DND-41 (cell line): ENCODE results near the gene RETN.

Source experiments
- ATAC-seq: fragments of 200-7000 bp; cut with Tn5 transposase; 3 replicates; pipeline ENCODE4 v1.9.1; 2021; ENCODE audit warnings: low read depth; ENCODE audit not compliant: insufficient read depth
- DNase-seq: peaks from one replicate; pipeline ENCODE4 v3.0.0-alpha.2; 2020
- H2AFZ ChIP-seq: 2 replicates; pipeline ENCODE4 v1.6.0; 2012; ENCODE audit warnings: low read depth, low read length
- H3K27ac ChIP-seq: 2 replicates; pipeline ENCODE4 v1.5.1; 2012; ENCODE audit warnings: low read length, inconsistent platforms
- H3K27me3 ChIP-seq: fragments of 200-600 bp; sonication (generic); 2 replicates; pipeline ENCODE4 v1.6.0; 2012; ENCODE audit warnings: low read length, mild to moderate bottlenecking, inconsistent platforms; ENCODE audit not compliant: insufficient read depth, poor library complexity
- H3K36me3 ChIP-seq: 2 replicates; pipeline ENCODE4 v1.5.1; 2012; ENCODE audit warnings: low read length, inconsistent platforms; ENCODE audit not compliant: insufficient read depth
- H3K4me1 ChIP-seq: 2 replicates; pipeline ENCODE4 v1.5.1; 2012; ENCODE audit warnings: mild to moderate bottlenecking, low read length; ENCODE audit not compliant: insufficient read depth
- H3K4me2 ChIP-seq: 2 replicates; pipeline ENCODE4 v1.6.0; 2012; ENCODE audit warnings: mild to moderate bottlenecking, moderate library complexity, low read length, inconsistent platforms; ENCODE audit not compliant: insufficient read depth
- H3K4me3 ChIP-seq, 2 experiments: fragments of 200-600 bp in 1 of 2; shearing (Covaris generic) in 1 of 2; 2 replicates each; pipeline ENCODE4 v1.5.1; 2012 to 2016; ENCODE audit warnings: inconsistent platforms in 2 of 2, low read length in 2 of 2, mild to moderate bottlenecking in 2 of 2, low read depth in 1 of 2, moderate library complexity in 1 of 2
- H3K79me2 ChIP-seq: 2 replicates; pipeline ENCODE4 v1.6.0; 2012; ENCODE audit warnings: low read length, inconsistent platforms; ENCODE audit not compliant: insufficient read depth
- H3K9ac ChIP-seq: 2 replicates; pipeline ENCODE4 v1.6.0; 2012; ENCODE audit warnings: low read depth, mild to moderate bottlenecking, inconsistent platforms, low read length, moderate library complexity
- H3K9me3 ChIP-seq: 2 replicates; pipeline ENCODE4 v1.5.1; 2012; ENCODE audit warnings: low read length, moderate library complexity, mild to moderate bottlenecking, inconsistent platforms; ENCODE audit not compliant: insufficient read depth, severe bottlenecking
- H4K20me1 ChIP-seq: 2 replicates; pipeline ENCODE4 v1.6.0; 2012; ENCODE audit warnings: low read length; ENCODE audit not compliant: insufficient read depth
- EZH2 ChIP-seq: IDR thresholded peaks from 3 replicates; pipeline ENCODE4 v1.6.1; 2012; ENCODE audit warnings: borderline replicate concordance, low read depth, mild to moderate bottlenecking, moderate library complexity, low read length, inconsistent platforms; ENCODE audit not compliant: severe bottlenecking
- TF ChIP-seq, protein P1 (sequence below): IDR thresholded peaks from 2 replicates; pipeline ENCODE4 v1.5.1; 2012; ENCODE audit warnings: borderline replicate concordance, low read length, moderate library complexity, mild to moderate bottlenecking; ENCODE audit not compliant: poor library complexity, severe bottlenecking; ENCODE audit errors: extremely low read depth

Gene RETN

GRCh38 chr19:7648265-7649014, 20.4 kb upstream of the RETN start:
- H3K27ac ChIP-seq, result no peak overlapping the region
- H3K36me3 ChIP-seq, result no peaks in the 10 kb centered on the region
- TF ChIP-seq EZH2, result no peak
- TF ChIP-seq, protein P1, sequence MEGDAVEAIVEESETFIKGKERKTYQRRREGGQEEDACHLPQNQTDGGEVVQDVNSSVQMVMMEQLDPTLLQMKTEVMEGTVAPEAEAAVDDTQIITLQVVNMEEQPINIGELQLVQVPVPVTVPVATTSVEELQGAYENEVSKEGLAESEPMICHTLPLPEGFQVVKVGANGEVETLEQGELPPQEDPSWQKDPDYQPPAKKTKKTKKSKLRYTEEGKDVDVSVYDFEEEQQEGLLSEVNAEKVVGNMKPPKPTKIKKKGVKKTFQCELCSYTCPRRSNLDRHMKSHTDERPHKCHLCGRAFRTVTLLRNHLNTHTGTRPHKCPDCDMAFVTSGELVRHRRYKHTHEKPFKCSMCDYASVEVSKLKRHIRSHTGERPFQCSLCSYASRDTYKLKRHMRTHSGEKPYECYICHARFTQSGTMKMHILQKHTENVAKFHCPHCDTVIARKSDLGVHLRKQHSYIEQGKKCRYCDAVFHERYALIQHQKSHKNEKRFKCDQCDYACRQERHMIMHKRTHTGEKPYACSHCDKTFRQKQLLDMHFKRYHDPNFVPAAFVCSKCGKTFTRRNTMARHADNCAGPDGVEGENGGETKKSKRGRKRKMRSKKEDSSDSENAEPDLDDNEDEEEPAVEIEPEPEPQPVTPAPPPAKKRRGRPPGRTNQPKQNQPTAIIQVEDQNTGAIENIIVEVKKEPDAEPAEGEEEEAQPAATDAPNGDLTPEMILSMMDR, result no peak
- no peak overlapping the region for H3K4me3 ChIP-seq
- no peaks in the 10 kb centered on the region for H3K79me2 ChIP-seq
- DNase-seq (no peak), ATAC-seq (no peak)
- no peak overlapping the region for H3K4me2 ChIP-seq
- H4K20me1 ChIP-seq, result no peaks in the 10 kb centered on the region
- peaks cover 5% of the 10 kb centered on the region for H3K4me1 ChIP-seq
- no peak overlapping the region for H2AFZ ChIP-seq
- H3K9ac ChIP-seq, result no peak overlapping the region
- H3K9me3 ChIP-seq, result no peaks in the 10 kb centered on the region
- no peaks in the 10 kb centered on the region for H3K27me3 ChIP-seq

DNA sequence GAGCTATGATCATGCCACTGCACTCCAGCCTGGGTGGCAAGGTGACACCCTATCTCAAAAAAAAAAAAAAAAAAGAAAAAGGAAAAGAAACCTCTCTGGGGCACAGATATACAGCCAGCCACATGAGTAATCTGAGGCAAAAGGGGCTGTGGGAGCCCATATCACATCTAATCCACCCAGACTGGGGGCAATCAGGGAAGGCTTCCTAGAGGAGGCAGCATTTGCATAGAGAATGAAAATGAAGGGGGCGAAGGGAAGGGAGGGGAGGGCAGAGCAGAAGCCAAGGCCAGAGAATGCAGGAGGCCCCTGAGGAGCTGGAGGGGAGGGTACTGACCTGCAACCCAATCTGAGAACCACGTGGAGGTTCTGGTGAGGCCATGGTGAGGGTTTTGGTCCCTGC, 18.7 kb upstream of the RETN start:
- Histone ChIP-seq H3K4me2 (no peak overlapping the region), H3K27me3 (no peaks in the 10 kb centered on the region), H3K4me3 (no peak overlapping the region), H2AFZ (no peak overlapping the region), H3K36me3 (no peaks in the 10 kb centered on the region), H3K27ac (no peak overlapping the region), H3K79me2 (no peaks in the 10 kb centered on the region), H4K20me1 (no peaks in the 10 kb centered on the region), H3K4me1 (peaks cover 5% of the 10 kb centered on the region), H3K9me3 (no peaks in the 10 kb centered on the region), H3K9ac (no peak overlapping the region)
- no peak for DNase-seq
- no peak for ATAC-seq
- TF ChIP-seq, protein P1, result no peak
- no peak for TF ChIP-seq EZH2

DNA sequence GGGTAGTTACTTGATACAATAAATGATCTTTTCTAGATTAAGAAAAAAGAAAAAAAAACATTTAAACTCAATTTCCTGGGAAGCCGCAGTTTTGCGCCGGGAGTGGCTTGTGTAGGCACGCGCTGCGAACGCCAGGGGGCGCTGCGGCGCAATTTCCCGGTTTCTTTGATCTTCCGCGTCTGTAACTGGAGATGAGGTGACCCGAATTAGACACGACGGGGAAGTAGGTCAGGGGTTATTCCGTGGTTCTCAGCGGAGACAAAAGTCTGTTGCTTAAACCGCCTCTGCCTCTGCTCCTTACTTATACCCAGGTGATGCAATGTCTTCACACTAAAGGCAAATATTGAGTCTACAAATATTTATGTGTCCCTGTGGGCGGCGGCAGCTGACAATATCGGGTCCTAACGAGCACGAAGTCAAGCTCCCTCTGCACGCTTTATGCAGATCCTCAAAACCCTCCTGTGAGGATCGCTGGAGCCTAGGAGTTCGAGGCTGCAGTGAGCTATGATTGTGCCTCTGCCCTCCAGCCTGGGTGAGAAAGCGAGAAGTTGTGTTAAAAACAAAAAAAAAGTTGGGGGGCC, 16.7 kb upstream of the RETN start:
- DNase-seq (peak; percentile 89), ATAC-seq (peak; percentile 96)
- peaks cover 5% of the 10 kb centered on the region for H3K4me1 ChIP-seq
- peak overlapping the region; percentile 42 for H3K9ac ChIP-seq
- H2AFZ ChIP-seq, result peak overlapping the region; percentile 77
- H3K27me3 ChIP-seq, result no peaks in the 10 kb centered on the region
- H3K4me2 ChIP-seq, result peak overlapping the region; percentile 63
- peak overlapping the region in 1 of 2 experiments; percentile 37; a peak in 2 of 4 replicates for H3K4me3 ChIP-seq
- H3K9me3 ChIP-seq, result no peaks in the 10 kb centered on the region
- H3K79me2 ChIP-seq, result no peaks in the 10 kb centered on the region
- no peaks in the 10 kb centered on the region for H4K20me1 ChIP-seq
- no peak for TF ChIP-seq EZH2
- TF ChIP-seq, protein P1, result peak; percentile 97
- peak overlapping the region; percentile 58 for H3K27ac ChIP-seq
- H3K36me3 ChIP-seq, result no peaks in the 10 kb centered on the region
